Breast epithelium (tissue), 4 donors: ENCODE results near the gene DEFB132. TPM values are rescaled to one million over a fixed set of nuclear protein-coding genes. Genes with fewer than 3 reads are reported as not detected.
"Not testable (repeated sequence)": the region's sequence is repeated elsewhere in the genome, so short reads cannot be mapped to it uniquely, and the experiment has no call there.

Experiments
- DNase-seq, 2 donors: peaks; one replicate each; pipeline ENCODE4 v3.0.0-alpha.2; 2019; ENCODE audit warnings: low spot score in 2 of 2
- H3K27ac ChIP-seq, 2 donors: fragments of 200-600 bp; sonication (generic) in 1 of 2; one replicate each; pipeline ENCODE4 v1.5.1; 2016 to 2019; ENCODE audit warnings: mild to moderate bottlenecking in 1 of 2
- H3K27me3 ChIP-seq, 2 donors: fragments of 200-600 bp; sonication (generic) in 1 of 2; one replicate each; pipeline versions ENCODE4 v1.5.1 to v1.6.0; 2017 to 2019; ENCODE audit warnings: control low read depth in 1 of 2, mild to moderate bottlenecking in 1 of 2
- H3K36me3 ChIP-seq: fragments of 200-600 bp; one replicate; pipeline ENCODE4 v1.5.1; 2019
- H3K4me1 ChIP-seq, 2 donors: fragments of 200-600 bp; sonication (generic); one replicate each; pipeline ENCODE4 v1.5.1; 2016 to 2019; ENCODE audit warnings: control low read depth in 1 of 2
- H3K4me3 ChIP-seq, 3 donors: fragments of 200-600 bp; sonication (generic); 1 replicate in 2 of 3; 2 replicates in 1 of 3; pipeline ENCODE4 v1.5.1; 2016 to 2019; ENCODE audit warnings: mild to moderate bottlenecking in 3 of 3, moderate library complexity in 2 of 3
- H3K9me3 ChIP-seq, 2 donors: fragments of 200-600 bp; sonication (generic) in 1 of 2; one replicate each; pipeline ENCODE4 v1.5.1; 2016 to 2019; ENCODE audit warnings: control low read depth in 1 of 2
- CTCF ChIP-seq, 3 donors: fragments of 450-650 bp; IDR thresholded peaks; one replicate each; pipeline ENCODE4 v1.5.1; 2016 to 2017; ENCODE audit warnings: antibody characterized with exemption in 3 of 3, mild to moderate bottlenecking in 3 of 3, moderate library complexity in 3 of 3
- POLR2A ChIP-seq: fragments of 450-650 bp; IDR thresholded peaks from one replicate; pipeline ENCODE4 v1.6.1; 2016; ENCODE audit warnings: antibody characterized with exemption, mild to moderate bottlenecking, moderate library complexity
- POLR2AphosphoS5 ChIP-seq, 3 donors: sonication (generic); formaldehyde crosslinking; IDR thresholded peaks; one replicate each; pipeline ENCODE4 v1.6.1; 2017; ENCODE audit warnings: antibody characterized with exemption in 3 of 3
- intact Hi-C: fragments of 100-400 bp; cut with DNase I; formaldehyde crosslinking; loops from one replicate; pipeline ENCODE4 v1.15.1; 2023; ENCODE audit warnings: low total_unique reads
- total RNA-seq, 3 donors: library from RNA; depleted of rRNA; stranded (reverse); fragments of >200 nt; gene quantifications; one replicate each; pipeline ENCODE4 v1.1.0, GENCODE V29; 2016

Gene DEFB132
- total RNA-seq, 3 donors from 2014 or later = 0.29 to 0.96 (median 0.33) TPM

DNA sequence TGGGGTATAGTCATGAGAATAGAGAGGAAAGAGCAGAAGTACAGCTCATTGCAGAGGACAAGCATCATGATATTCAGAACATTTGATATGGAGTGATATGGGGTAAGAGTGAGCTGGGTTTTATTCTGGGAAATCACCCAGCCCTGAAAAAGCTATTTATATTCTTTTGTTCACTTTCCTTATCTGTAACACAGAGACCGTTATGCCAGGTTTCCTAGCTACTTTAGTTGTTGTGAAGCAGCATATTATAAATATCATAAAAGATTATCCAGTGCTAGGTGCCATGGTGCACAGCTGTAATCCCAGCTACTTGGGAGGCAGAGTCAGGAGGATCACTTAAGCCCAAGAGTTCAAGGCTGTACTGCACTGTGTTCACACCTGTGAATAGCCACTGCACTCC is 40.3 kb upstream of the DEFB132 start:
- no peak overlapping the region for H3K4me3 ChIP-seq
- no peak overlapping the region for H3K27ac ChIP-seq
- peaks cover 0 to 11% of the 10 kb centered on the region in 2 donors for H3K27me3 ChIP-seq
- H3K4me1 ChIP-seq = no peaks in the 10 kb centered on the region
- no peak for DNase-seq
- H3K36me3 ChIP-seq = no peaks in the 10 kb centered on the region
- TF ChIP-seq POLR2A (no peak), POLR2AphosphoS5 (IDR thresholded peaks at IDR 0.05) (no peak), CTCF (IDR thresholded peaks at IDR 0.05) (no peak)
- no peaks in the 10 kb centered on the region for H3K9me3 ChIP-seq
- intact Hi-C loops = no loop called here

GRCh38 chr20:219290-220115 is 38.0 kb upstream of the DEFB132 start:
- H3K4me3 ChIP-seq = no peak overlapping the region
- no peak for DNase-seq
- H3K4me1 ChIP-seq = no peaks in the 10 kb centered on the region
- TF ChIP-seq CTCF (IDR thresholded peaks at IDR 0.05) (no peak), POLR2AphosphoS5 (IDR thresholded peaks at IDR 0.05) (no peak), POLR2A (no peak)
- peaks cover 0 to 11% of the 10 kb centered on the region in 2 donors for H3K27me3 ChIP-seq
- H3K9me3 ChIP-seq = no peaks in the 10 kb centered on the region
- no peak overlapping the region for H3K27ac ChIP-seq
- H3K36me3 ChIP-seq = no peaks in the 10 kb centered on the region
- intact Hi-C loops = no loop called here

GRCh38 chr20:221258-221830 is 36.2 kb upstream of the DEFB132 start:
- no peaks in the 10 kb centered on the region for H3K4me1 ChIP-seq
- H3K4me3 ChIP-seq = no peak overlapping the region
- peaks cover 0 to 11% of the 10 kb centered on the region in 2 donors for H3K27me3 ChIP-seq
- intact Hi-C loops = no loop called here
- DNase-seq = no peak
- H3K27ac ChIP-seq = no peak overlapping the region
- no peaks in the 10 kb centered on the region for H3K9me3 ChIP-seq
- no peaks in the 10 kb centered on the region for H3K36me3 ChIP-seq
- TF ChIP-seq POLR2AphosphoS5 (IDR thresholded peaks at IDR 0.05) (no peak), POLR2A (no peak), CTCF (IDR thresholded peaks at IDR 0.05) (no peak)

DNA sequence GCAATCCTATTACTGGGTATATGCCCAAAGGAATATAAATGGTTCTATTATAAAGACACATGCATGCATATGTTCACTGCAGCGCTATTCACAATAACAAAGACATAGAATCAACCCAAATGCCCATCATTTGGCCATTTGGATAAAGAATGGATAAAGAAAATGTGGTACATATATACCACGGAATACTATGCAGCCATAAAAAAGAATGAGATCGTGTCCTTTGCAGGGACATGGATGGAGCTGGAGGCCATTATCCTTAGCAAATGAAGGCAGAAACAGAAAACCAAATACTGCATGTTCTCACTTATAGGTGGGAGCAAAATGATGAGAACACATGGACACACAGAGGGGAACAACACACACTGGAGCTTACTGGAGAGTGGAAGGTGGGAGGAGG is 31.6 kb upstream of the DEFB132 start:
- H3K36me3 ChIP-seq, H3K9me3 ChIP-seq, H3K4me3 ChIP-seq, H3K27me3 ChIP-seq, H3K27ac ChIP-seq, intact Hi-C loops, H3K4me1 ChIP-seq, DNase-seq: not testable (repeated sequence)

- no peak within 1 kb of the TSS for H3K27ac ChIP-seq
- H3K27me3 ChIP-seq = no peaks in the 10 kb centered on the region
- no peak for TF ChIP-seq POLR2A
- TF ChIP-seq CTCF (IDR thresholded peaks at IDR 0.05) = no peak
- TF ChIP-seq POLR2AphosphoS5 (IDR thresholded peaks at IDR 0.05) = no peak
- no peaks in the 10 kb centered on the region for H3K9me3 ChIP-seq
- H3K4me1 ChIP-seq = no peaks in the 10 kb centered on the region
- DNase-seq = no peak
- no peaks in the 10 kb centered on the region for H3K36me3 ChIP-seq
- H3K4me3 ChIP-seq = no peak within 1 kb of the TSS
- intact Hi-C loops = no loop called here
Measured at GRCh38 chr20:226958-227357, 30.6 kb upstream of the DEFB132 start, which contains the start of gene DEFB129. Gene DEFB129 (plus strand): TSS chr20:227258. CDS start chr20:227289, 31 bp downstream.
